HG03139 (cell line): ENCODE data around the gene OR2W1.

Source experiments
- ATAC-seq: cut with Tn5 transposase; IDR thresholded peaks from one replicate; pipeline ENCODE4 v1.9.1; 2021; ENCODE audit not compliant: unreplicated experiment

OR2W1 gene, protein sequence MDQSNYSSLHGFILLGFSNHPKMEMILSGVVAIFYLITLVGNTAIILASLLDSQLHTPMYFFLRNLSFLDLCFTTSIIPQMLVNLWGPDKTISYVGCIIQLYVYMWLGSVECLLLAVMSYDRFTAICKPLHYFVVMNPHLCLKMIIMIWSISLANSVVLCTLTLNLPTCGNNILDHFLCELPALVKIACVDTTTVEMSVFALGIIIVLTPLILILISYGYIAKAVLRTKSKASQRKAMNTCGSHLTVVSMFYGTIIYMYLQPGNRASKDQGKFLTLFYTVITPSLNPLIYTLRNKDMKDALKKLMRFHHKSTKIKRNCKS

DNA sequence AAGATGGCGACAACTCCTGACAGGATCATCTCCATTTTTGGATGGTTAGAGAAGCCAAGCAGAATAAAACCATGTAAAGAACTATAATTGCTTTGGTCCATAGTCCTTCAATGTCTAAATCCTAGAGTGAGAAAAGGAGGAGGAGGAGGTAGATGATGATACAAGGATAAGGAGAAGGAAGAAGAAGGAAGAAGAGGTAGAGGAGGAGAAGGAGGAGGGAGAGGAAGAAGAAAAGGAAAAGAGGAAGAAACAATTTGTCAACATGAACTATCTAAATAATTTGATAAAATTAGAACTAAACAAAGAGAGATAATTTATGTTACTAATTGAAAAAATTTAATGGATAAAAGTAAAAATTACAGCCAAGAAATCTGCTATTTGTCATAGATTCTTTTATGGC is at the start of gene OR2W1:
Gene OR2W1 (minus strand): TSS at position 101 of the 400 bp plus-strand sequence. CDS start 0 bp downstream, at position 101.
- ATAC-seq = no peak

- ATAC-seq = no peak
These were observed 48.0 kb upstream of the OR2W1 start for GRCh38 chr6:29092957-29093356.

DNA sequence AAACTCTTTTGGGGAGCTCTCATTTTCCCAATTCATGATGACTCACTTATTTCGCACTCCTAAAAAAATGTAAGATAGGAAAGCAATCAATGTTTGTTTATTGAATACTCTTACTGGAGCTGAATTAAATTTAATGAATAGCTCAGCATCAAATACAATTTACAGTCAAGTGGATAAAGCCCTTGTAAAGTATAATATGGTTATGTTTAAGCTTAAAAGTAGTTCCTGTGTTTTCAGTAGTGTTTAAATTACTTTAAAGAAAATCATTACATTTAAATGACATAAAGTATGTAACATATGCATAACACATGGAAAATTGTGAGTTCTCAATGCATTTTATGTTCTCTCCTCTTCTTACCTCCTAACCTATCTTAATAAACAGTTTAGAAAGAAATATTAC is 42.2 kb upstream of the OR2W1 start, which contains the start of gene OR2B3:
Gene OR2B3 (minus strand): TSS at position 101 of the 400 bp plus-strand sequence. CDS start 65 bp downstream, at position 36.
- no peak for ATAC-seq

DNA sequence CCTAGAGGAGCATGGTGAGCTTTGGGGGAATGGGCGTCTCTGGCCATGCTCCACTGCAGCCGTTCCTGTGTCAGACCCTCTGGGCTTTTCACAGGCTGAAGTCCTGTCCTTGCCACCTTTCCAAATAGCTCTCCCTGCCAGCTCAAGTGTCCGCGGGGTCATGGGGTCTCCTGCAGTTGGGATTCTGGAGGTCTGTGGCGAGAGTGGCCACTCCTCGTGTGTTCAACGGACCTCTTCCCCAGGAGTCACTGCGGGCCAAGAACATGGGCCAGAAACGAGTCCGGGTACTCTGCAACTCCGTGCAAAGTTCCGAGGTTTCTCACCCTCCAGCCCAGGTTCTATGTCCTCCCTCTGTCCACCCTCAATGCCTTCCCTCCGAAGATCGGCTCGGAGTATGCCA is 37.5 kb upstream of the OR2W1 start:
- no peak for ATAC-seq

- ATAC-seq = no peak
These were observed 36.3 kb upstream of the OR2W1 start for GRCh38 chr6:29081312-29081711.

DNA sequence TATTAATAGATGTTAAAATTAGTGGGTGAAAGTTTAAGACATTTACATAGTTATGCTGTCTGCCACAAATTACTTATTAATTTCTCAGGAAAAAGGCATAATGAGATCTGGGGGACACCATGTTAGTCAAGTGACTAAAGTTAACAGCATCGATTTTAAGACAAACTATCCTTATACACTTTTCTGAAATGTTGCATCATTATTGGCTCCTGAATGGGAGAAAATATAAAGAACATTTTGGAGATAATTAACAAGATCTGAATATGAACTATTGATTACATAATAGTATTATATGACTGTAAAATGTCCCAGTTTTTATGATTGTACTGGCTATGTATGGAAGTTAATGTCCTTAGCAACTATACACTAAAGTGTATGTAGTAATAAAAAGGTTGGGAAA is 34.2 kb upstream of the OR2W1 start:
- no peak for ATAC-seq

GRCh38 chr6:29071831-29072723 is 27.1 kb upstream of the OR2W1 start:
- peak; percentile 73 for ATAC-seq

- ATAC-seq = no peak
These were observed 6.7 kb upstream of the OR2W1 start for GRCh38 chr6:29051680-29052079.

DNA sequence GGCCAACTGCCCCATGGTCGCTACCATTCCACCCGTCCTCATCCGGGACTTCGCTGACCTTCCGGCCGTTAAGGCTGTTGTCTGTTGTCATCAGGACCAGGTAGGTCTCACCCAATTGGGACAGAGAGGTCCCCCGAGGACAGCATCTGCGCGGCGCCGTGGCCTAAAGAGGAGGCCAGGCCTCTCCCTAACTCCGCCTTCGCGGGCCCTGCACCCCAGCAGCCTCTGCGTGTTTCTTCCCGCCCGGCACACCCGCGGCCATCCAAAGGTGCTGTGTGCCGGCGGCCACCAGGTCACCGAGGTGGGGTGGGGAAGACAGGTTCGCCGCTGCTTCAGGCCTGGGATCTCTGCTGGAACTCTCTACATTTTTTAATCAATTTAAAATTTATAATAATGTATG is 9.0 kb downstream of the OR2W1 start:
- no peak for ATAC-seq

DNA sequence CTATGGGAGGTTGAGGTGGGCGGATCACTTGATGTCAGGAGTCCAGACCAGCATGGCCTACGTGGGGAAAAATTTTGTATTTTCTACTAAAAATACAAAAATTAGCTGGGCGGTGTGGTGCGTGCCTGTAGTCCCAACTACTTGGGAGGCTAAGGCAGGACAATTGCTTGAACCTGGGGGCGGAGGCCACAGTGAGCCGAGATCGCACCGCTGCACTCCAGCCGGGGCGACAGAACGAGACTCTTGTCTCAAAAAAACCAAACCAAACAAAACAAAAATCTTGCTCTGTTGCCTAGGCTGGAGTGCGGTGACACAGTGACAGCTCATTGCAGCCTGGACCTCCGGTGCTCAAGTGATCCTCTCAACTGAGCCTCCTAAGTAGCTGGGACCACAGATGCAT is 16.2 kb downstream of the OR2W1 start:
- no peak for ATAC-seq

- no peak for ATAC-seq
These were observed 18.9 kb downstream of the OR2W1 start for GRCh38 chr6:29025927-29026585.

DNA sequence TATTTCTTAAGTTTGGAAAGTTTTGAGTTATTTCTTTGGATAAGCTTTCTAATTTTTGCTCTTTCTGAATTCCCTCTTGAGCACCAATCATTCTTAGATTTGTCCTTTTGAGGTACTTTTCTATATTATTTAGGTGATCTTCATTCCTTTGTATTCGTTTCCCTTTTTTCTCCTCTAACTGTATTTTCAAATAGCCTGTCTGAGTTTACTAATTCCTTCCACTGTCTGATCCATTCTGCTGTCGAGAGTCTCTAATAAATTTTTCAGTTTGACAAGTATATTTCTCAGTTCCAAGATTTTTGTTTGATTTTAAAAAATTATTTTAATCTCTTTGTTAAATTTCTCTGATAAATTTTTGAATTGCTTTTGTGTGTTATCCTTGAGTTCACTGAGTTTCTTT is 23.5 kb downstream of the OR2W1 start:
- no peak for ATAC-seq

GRCh38 chr6:29019629-29020028 is 25.3 kb downstream of the OR2W1 start:
- ATAC-seq = no peak

DNA sequence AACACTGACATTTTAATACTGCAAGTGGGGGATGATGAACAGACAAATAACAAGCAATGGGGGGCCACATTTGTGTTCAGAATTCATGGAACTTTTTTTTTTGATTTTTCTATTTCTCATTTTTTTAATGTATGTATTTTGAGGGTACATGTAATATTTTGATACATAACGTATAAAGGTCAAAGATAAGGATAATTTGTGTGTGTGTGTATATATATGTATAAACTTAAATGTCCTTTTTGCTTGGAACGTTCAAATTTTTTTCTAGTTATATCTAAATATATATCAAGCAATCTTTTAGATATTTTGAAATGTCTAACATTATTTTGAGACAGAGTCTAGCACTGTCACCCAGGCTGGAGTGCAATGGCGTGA is 27.6 kb downstream of the OR2W1 start:
- ATAC-seq = no peak

GRCh38 chr6:29016559-29017427 is 28.2 kb downstream of the OR2W1 start:
- peak; percentile 71 for ATAC-seq

DNA sequence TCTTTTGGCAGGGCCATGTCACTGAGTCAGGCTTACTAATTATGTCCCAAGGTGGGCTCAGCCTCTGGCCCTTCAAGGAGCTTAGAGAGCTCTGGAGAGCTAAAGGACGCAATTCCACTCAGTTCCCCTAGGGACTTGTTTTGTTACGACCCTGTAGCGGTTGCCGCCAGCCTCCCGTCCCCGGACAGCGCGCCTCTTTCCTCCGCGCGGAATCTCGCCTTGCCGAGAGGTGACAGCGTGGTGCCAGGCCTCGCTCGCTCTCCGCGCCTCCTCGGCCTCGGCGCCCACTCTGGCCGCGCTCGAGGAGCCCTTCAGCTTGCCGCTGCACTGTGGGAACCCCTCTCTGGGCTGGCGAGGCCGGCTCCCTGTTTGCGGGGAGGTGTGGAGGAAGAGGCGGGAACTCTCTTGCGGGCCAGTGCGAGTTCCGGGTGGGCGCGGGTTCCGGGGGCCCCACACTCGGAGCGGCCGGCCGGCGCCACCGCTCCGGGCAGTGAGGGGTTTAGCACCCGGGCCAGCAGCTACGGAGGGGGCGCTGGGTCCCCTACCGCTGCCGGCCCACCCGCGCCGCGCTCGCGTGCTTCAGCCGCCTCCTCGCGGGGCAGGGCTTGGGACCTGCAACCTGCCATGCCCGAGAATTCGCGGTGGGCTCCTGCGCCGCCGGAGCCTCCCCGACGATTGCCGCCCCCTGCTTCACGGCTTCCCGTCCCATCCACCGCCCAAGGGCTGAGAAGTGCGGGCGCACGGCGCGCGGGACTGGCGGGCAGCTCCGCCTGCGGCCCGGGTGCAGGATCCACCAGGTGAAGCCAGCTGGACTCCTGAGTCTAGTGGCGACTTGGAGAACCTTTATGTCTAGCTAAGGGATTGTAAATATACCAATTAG is 30.0 kb downstream of the OR2W1 start:
- ATAC-seq = no peak

- no peak for ATAC-seq
These were observed 33.7 kb downstream of the OR2W1 start for GRCh38 chr6:29011276-29011734.

- ATAC-seq = no peak
These were observed 35.6 kb downstream of the OR2W1 start for GRCh38 chr6:29009358-29009757.

DNA sequence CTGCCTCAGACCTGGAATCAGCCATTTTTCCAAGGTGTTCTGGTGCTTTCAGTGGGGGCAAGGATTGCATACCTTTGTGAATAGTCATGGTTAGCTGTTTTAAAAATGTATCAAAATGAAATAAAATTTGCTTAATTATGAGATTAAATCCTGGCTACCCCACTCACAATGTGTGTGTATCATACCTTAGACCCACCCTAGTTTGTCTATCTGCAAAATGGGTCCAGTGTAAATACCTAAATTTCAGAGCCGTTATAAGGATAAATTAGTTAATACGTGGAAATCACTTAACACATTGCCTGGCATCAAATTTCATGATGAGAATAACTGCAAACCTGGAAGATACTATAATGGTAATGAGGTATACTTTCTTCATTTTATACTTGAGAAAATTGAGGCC is 36.9 kb downstream of the OR2W1 start:
- no peak for ATAC-seq
